ENCODE data around the gene MPDZ.
"Not testable (repeated sequence)": the region's sequence is repeated elsewhere in the genome, so short reads cannot be mapped to it uniquely, and the experiment has no call there.

Gene MPDZ

GRCh38 chr9:13267743-13268142 is 11.7 kb downstream of the MPDZ start:
- FAIRE-seq (no peak), DNase-seq (ENCODE audit: extremely low spot score, insufficient read length, low read depth) (no peak)

GRCh38 chr9:13266167-13266566 is 13.3 kb downstream of the MPDZ start:
- DNase-seq (ENCODE audit: extremely low spot score, insufficient read length, low read depth) (no peak), FAIRE-seq (no peak)

GRCh38 chr9:13264788-13265187 is 14.7 kb downstream of the MPDZ start:
- DNase-seq (ENCODE audit: extremely low spot score, insufficient read length, low read depth), result no peak
- no peak for FAIRE-seq

GRCh38 chr9:13263511-13263910 is 16.0 kb downstream of the MPDZ start:
- FAIRE-seq (no peak), DNase-seq (ENCODE audit: extremely low spot score, insufficient read length, low read depth) (no peak)

GRCh38 chr9:13252852-13253251 is 26.6 kb downstream of the MPDZ start:
- DNase-seq (ENCODE audit: extremely low spot score, insufficient read length, low read depth), result no peak

GRCh38 chr9:13244181-13244580 is 35.3 kb downstream of the MPDZ start:
- no peak for DNase-seq (ENCODE audit: extremely low spot score, insufficient read length, low read depth)
- no peak for FAIRE-seq

More at GRCh38 chr9:13252852-13253251, 26.6 kb downstream of the MPDZ start:
- no peak for FAIRE-seq

- DNase-seq (ENCODE audit: extremely low spot score, insufficient read length, low read depth) (no peak), FAIRE-seq (no peak)
Measured at GRCh38 chr9:13241283-13241682, 38.2 kb downstream of the MPDZ start.

- DNase-seq (ENCODE audit: extremely low spot score, insufficient read length, low read depth), result no peak
- FAIRE-seq, result no peak
Measured at GRCh38 chr9:13239660-13240059, 39.8 kb downstream of the MPDZ start.

GRCh38 chr9:13239208-13239607 is 40.3 kb downstream of the MPDZ start:
- FAIRE-seq, result no peak
- DNase-seq (ENCODE audit: extremely low spot score, insufficient read length, low read depth), result no peak

GRCh38 chr9:13234932-13235331 is 44.6 kb downstream of the MPDZ start:
- DNase-seq (ENCODE audit: extremely low spot score, insufficient read length, low read depth) (no peak), FAIRE-seq (no peak)

- DNase-seq (ENCODE audit: extremely low spot score, insufficient read length, low read depth) (no peak), FAIRE-seq (no peak)
Measured at GRCh38 chr9:13228431-13228830, 51.1 kb downstream of the MPDZ start.

GRCh38 chr9:13224366-13224765 is 55.1 kb downstream of the MPDZ start:
- DNase-seq (ENCODE audit: extremely low spot score, insufficient read length, low read depth) (no peak), FAIRE-seq (no peak)

- not testable (repeated sequence) for DNase-seq (ENCODE audit: extremely low spot score, insufficient read length, low read depth); FAIRE-seq
Measured at GRCh38 chr9:13222733-13223132, 56.8 kb downstream of the MPDZ start.

- no peak for FAIRE-seq
- DNase-seq (ENCODE audit: extremely low spot score, insufficient read length, low read depth), result no peak
Measured at GRCh38 chr9:13221741-13222140, 57.8 kb downstream of the MPDZ start.

- no peak for FAIRE-seq
- DNase-seq (ENCODE audit: extremely low spot score, insufficient read length, low read depth), result no peak
Measured at GRCh38 chr9:13220837-13221236, 58.7 kb downstream of the MPDZ start.

- FAIRE-seq (no peak), DNase-seq (ENCODE audit: extremely low spot score, insufficient read length, low read depth) (no peak)
Measured at GRCh38 chr9:13215791-13216554, 63.5 kb downstream of the MPDZ start.

GRCh38 chr9:13213998-13214397 is 65.5 kb downstream of the MPDZ start:
- no peak for DNase-seq (ENCODE audit: extremely low spot score, insufficient read length, low read depth)
- FAIRE-seq, result no peak

- FAIRE-seq, result no peak
- DNase-seq (ENCODE audit: extremely low spot score, insufficient read length, low read depth), result no peak
Measured at GRCh38 chr9:13213337-13213736, 66.2 kb downstream of the MPDZ start.

- no peak for DNase-seq (ENCODE audit: extremely low spot score, insufficient read length, low read depth)
- FAIRE-seq, result no peak
Measured at GRCh38 chr9:13210306-13210705, 69.2 kb downstream of the MPDZ start.

- DNase-seq (ENCODE audit: extremely low spot score, insufficient read length, low read depth) (no peak), FAIRE-seq (no peak)
Measured at GRCh38 chr9:13209498-13209897, 70.0 kb downstream of the MPDZ start.

GRCh38 chr9:13205824-13206223 is 73.7 kb downstream of the MPDZ start:
- FAIRE-seq (no peak), DNase-seq (ENCODE audit: extremely low spot score, insufficient read length, low read depth) (no peak)

GRCh38 chr9:13190040-13190439 is 89.5 kb downstream of the MPDZ start:
- no peak for FAIRE-seq
- no peak for DNase-seq (ENCODE audit: extremely low spot score, insufficient read length, low read depth)
